NCI-H446 treated with DMSO at 0.1 percent for 48 hours (cell line): ENCODE measurements around the gene SLA2.
"Not testable (repeated sequence)": the region's sequence is repeated elsewhere in the genome, so short reads cannot be mapped to it uniquely, and the experiment has no call there.

Experiments
- DNase-seq: peaks from one replicate; lab custom pipeline; 2025; lab: John Stamatoyannopoulos, UW

The SLA2 gene

GRCh38 chr20:36573798-36574365, 72.1 kb downstream of the SLA2 start:
- DNase-seq: no peak

- DNase-seq: peak; percentile 26
Observed at GRCh38 chr20:36573103-36573797, 72.7 kb downstream of the SLA2 start, which contains the start of gene TGIF2. TGIF2 (plus strand) TSS chr20:36573597; CDS start chr20:36578775, 5,178 bp downstream.

- no peak for DNase-seq
Observed at GRCh38 chr20:36572701-36573102, 73.3 kb downstream of the SLA2 start.

GRCh38 chr20:36571564-36572504, 74.2 kb downstream of the SLA2 start:
- no peak for DNase-seq

GRCh38 chr20:36569847-36570429, 76.1 kb downstream of the SLA2 start:
- DNase-seq: no peak

GRCh38 chr20:36565520-36565919, 80.5 kb downstream of the SLA2 start:
- DNase-seq: no peak

GRCh38 chr20:36564726-36565121, 81.3 kb downstream of the SLA2 start:
- DNase-seq: not testable (repeated sequence)

- not testable (repeated sequence) for DNase-seq
Observed at GRCh38 chr20:36564078-36564725, 81.8 kb downstream of the SLA2 start.

- no peak for DNase-seq
Observed at GRCh38 chr20:36563374-36563773, 82.6 kb downstream of the SLA2 start.

- no peak for DNase-seq
Observed at GRCh38 chr20:36562724-36563123, 83.3 kb downstream of the SLA2 start.
